ENCODE measurements around the gene ZFC3H1. TPM values are rescaled to one million over a fixed set of nuclear protein-coding genes. Genes with fewer than 3 reads are reported as not detected.

ZFC3H1 gene
- total RNA-seq, 1 donor, result 47.1 TPM

DNA sequence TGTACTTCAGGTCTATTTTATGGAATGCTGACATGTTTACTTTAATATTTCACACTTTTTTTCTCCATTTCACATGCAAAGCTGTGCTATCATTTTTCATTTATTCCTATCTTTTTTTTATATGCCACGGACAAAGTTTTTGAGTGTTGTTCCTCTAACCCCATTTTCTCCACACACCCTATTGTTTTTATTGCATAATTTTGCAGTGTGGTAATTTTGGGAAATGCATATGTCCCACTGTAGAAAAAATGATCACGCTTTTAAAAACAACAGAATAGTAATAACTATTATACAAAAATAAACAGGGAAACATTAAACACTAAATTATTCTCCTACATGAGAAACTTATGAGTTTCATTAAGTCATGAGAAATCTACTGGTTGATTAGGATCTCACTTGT is 14.2 kb downstream of the ZFC3H1 start:
- TF ChIP-seq, protein P1, sequence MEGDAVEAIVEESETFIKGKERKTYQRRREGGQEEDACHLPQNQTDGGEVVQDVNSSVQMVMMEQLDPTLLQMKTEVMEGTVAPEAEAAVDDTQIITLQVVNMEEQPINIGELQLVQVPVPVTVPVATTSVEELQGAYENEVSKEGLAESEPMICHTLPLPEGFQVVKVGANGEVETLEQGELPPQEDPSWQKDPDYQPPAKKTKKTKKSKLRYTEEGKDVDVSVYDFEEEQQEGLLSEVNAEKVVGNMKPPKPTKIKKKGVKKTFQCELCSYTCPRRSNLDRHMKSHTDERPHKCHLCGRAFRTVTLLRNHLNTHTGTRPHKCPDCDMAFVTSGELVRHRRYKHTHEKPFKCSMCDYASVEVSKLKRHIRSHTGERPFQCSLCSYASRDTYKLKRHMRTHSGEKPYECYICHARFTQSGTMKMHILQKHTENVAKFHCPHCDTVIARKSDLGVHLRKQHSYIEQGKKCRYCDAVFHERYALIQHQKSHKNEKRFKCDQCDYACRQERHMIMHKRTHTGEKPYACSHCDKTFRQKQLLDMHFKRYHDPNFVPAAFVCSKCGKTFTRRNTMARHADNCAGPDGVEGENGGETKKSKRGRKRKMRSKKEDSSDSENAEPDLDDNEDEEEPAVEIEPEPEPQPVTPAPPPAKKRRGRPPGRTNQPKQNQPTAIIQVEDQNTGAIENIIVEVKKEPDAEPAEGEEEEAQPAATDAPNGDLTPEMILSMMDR (IDR thresholded peaks at IDR 0.05; ENCODE audit: insufficient read depth, low read depth, low read length), result no peak
- no peak overlapping the region for H3K4me3 ChIP-seq (ENCODE audit: low read depth, low read length)

GRCh38 chr12:71648537-71648936 is 15.1 kb downstream of the ZFC3H1 start:
- TF ChIP-seq, protein P1 (IDR thresholded peaks at IDR 0.05; ENCODE audit: insufficient read depth, low read depth, low read length), result no peak
- no peak overlapping the region for H3K4me3 ChIP-seq (ENCODE audit: low read depth, low read length)
- DNase-seq (ENCODE audit: low read depth), result no peak

More for the DNA sequence above, 14.2 kb downstream of the ZFC3H1 start:
- DNase-seq (ENCODE audit: low read depth), result no peak

- DNase-seq (ENCODE audit: low read depth), result no peak
- TF ChIP-seq, protein P1 (IDR thresholded peaks at IDR 0.05; ENCODE audit: insufficient read depth, low read depth, low read length), result no peak
These were observed 17.1 kb downstream of the ZFC3H1 start for GRCh38 chr12:71646512-71646911.

DNA sequence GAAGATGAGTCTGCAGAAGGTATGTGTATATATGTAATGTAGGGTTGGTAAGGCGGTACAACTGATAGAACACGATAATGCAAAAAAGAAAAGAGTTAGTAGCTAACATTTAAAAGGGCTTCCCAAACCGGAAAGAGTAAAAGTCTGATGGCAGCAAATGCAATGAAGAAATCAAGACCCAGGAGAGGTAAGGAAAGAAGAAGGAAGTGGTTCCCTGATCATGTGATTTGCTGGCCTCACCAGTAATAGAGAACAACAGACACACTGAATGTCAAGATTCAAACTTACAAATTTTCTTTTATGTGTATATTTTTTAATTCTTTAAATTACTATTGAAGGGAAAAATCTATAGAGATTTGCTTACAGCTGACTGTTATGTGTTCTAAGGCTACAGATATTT is 18.4 kb downstream of the ZFC3H1 start:
- TF ChIP-seq, protein P1 (IDR thresholded peaks at IDR 0.05; ENCODE audit: insufficient read depth, low read depth, low read length), result no peak

More at GRCh38 chr12:71646512-71646911, 17.1 kb downstream of the ZFC3H1 start:
- H3K4me3 ChIP-seq (ENCODE audit: low read depth, low read length), result no peak overlapping the region

GRCh38 chr12:71642264-71642663 is 21.4 kb downstream of the ZFC3H1 start:
- TF ChIP-seq, protein P1 (IDR thresholded peaks at IDR 0.05; ENCODE audit: insufficient read depth, low read depth, low read length), result no peak
- H3K4me3 ChIP-seq (ENCODE audit: low read depth, low read length), result no peak overlapping the region
- DNase-seq (ENCODE audit: low read depth), result no peak

More for the DNA sequence above, 18.4 kb downstream of the ZFC3H1 start:
- no peak overlapping the region for H3K4me3 ChIP-seq (ENCODE audit: low read depth, low read length)
- no peak for DNase-seq (ENCODE audit: low read depth)

DNA sequence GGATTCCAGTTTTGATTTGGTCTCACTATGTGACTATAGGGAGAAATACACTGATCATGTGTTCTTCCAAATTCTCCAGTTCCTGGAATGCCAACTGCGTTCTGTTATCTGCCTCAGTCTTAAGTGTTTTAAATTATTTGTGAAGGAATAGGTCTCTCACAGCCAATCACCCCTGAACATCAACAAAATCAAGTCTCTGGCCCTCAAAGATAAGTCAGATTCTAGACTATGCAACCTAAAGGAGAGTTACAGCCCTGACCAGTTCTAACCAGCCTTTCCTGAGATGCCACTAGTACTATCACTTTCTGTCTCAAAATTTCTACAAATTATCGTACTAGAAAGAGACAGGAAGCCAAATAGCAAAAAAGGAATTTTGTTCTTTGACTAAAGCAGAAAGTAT is 22.3 kb downstream of the ZFC3H1 start:
- DNase-seq (ENCODE audit: low read depth), result no peak
- TF ChIP-seq, protein P1 (IDR thresholded peaks at IDR 0.05; ENCODE audit: insufficient read depth, low read depth, low read length), result no peak
- no peak overlapping the region for H3K4me3 ChIP-seq (ENCODE audit: low read depth, low read length)

DNA sequence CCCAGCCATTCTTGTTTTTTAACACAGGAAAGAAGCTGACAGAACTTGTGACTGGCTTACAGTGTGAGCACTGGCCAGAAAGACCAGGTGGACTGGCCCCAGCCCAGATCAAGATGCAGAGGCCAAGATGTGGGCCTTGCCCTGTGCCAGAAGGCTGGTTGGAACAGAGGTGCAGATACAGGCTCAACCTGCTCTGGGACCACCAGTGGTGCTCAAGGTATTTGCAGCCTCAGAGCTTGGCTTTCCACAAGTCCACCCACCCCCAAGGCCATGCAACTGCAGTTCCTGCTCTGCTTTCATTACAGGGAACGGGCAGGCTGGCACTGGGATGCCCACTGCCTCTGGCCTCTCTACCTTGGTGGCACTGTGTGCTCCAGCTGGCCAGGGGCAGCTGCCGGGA is 23.3 kb downstream of the ZFC3H1 start:
- DNase-seq (ENCODE audit: low read depth), result no peak
- TF ChIP-seq, protein P1 (IDR thresholded peaks at IDR 0.05; ENCODE audit: insufficient read depth, low read depth, low read length), result no peak
- H3K4me3 ChIP-seq (ENCODE audit: low read depth, low read length), result no peak overlapping the region
